Coronary artery (tissue), 2 donors: Measurements from ENCODE around the gene CDK19.
"Not testable (repeated sequence)": the region's sequence is repeated elsewhere in the genome, so short reads cannot be mapped to it uniquely, and the experiment has no call there.

Experiments
- DNase-seq: peaks from one replicate; pipeline ENCODE4 v3.0.0-alpha.2; 2017; ENCODE audit warnings: low spot score
- H3K27ac ChIP-seq, 2 donors: fragments of 200-600 bp; sonication (generic); one replicate each; pipeline ENCODE4 v1.5.1; 2016 to 2019
- H3K4me3 ChIP-seq: fragments of 200-600 bp; sonication (generic); 2 replicates; pipeline ENCODE4 v1.5.1; 2016; ENCODE audit warnings: mild to moderate bottlenecking, moderate library complexity
- TF ChIP-seq, protein P1 (sequence below): fragments of 200-600 bp; sonication (generic); IDR thresholded peaks from one replicate; pipeline ENCODE4 v1.5.1; 2019; ENCODE audit warnings: antibody characterized with exemption

The CDK19 gene

DNA sequence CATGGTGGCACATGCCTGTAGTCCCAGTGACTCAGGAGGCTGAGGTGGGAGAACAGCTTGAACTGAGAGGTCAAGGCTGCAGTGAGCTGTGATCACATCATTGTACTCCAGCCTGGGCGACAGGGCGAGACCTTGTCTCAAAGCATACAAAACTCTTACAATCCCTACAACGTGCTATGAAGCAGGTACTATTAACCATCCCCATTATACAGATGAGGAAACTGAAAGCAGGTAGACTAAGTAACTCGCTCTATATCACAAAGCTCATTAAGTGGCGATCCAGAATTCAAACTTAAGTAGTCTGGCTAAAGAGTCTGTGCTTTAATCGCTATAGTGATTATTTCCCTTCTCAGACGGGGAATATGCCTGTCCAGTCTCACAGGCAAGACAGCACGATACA, 54.7 kb downstream of the CDK19 start:
- Histone ChIP-seq H3K27ac (no peak overlapping the region), H3K4me3 (no peak overlapping the region)
- no peak for DNase-seq
- TF ChIP-seq, protein P1, sequence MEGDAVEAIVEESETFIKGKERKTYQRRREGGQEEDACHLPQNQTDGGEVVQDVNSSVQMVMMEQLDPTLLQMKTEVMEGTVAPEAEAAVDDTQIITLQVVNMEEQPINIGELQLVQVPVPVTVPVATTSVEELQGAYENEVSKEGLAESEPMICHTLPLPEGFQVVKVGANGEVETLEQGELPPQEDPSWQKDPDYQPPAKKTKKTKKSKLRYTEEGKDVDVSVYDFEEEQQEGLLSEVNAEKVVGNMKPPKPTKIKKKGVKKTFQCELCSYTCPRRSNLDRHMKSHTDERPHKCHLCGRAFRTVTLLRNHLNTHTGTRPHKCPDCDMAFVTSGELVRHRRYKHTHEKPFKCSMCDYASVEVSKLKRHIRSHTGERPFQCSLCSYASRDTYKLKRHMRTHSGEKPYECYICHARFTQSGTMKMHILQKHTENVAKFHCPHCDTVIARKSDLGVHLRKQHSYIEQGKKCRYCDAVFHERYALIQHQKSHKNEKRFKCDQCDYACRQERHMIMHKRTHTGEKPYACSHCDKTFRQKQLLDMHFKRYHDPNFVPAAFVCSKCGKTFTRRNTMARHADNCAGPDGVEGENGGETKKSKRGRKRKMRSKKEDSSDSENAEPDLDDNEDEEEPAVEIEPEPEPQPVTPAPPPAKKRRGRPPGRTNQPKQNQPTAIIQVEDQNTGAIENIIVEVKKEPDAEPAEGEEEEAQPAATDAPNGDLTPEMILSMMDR: no peak

DNA sequence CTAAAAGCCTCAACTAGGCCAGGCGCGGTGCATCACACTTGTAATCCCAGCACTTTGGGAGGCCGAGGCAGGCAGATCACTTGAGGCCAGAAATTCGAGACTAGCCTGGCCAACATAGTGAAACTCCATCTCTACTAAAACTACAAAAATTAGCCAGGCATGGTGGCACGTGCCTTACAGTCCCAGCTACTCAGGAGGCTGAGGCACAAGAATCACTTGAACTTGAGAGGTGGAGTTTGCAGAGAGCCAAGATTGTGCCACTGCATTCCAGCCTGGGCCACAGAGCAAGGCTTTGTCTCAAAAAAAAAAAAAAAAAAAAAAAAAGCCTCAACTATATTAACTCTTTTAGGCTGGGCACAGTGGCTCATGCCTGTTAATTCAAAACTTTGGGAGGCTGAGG, 55.2 kb downstream of the CDK19 start:
- DNase-seq, H3K27ac ChIP-seq, H3K4me3 ChIP-seq: not testable (repeated sequence)

GRCh38 chr6:110757926-110758325, 57.3 kb downstream of the CDK19 start:
- Histone ChIP-seq H3K4me3 (no peak overlapping the region), H3K27ac (no peak overlapping the region)
- no peak for DNase-seq
- TF ChIP-seq, protein P1: no peak

- H3K27ac ChIP-seq: no peak overlapping the region
- no peak overlapping the region for H3K4me3 ChIP-seq
- no peak for DNase-seq
- TF ChIP-seq, protein P1: no peak
Observed at GRCh38 chr6:110756817-110757216, 58.5 kb downstream of the CDK19 start.

GRCh38 chr6:110755411-110755834, 59.8 kb downstream of the CDK19 start:
- TF ChIP-seq, protein P1: no peak
- no peak for DNase-seq
- Histone ChIP-seq H3K4me3 (no peak overlapping the region), H3K27ac (no peak overlapping the region)

GRCh38 chr6:110753936-110754668, 61.2 kb downstream of the CDK19 start:
- DNase-seq, H3K4me3 ChIP-seq, H3K27ac ChIP-seq: not testable (repeated sequence)

DNA sequence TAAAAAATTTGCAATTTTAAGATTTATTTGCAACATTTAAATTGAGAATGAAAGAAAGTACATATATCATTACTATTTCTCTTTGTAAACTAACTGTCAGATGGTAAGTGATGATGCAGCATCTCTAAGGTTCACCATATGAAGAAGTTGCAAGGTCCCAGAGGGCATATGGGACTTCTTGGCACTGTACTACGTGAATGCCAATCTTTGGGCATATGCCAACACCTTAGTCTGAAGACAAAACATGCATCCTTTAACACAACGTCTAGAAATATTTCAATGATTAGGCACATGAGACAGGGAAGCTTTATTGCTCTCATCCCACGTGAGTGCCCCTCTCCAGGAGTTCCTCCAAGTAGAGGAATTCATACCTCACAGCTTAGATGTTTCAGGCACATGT, 66.8 kb downstream of the CDK19 start:
- DNase-seq: no peak
- Histone ChIP-seq H3K27ac (no peak overlapping the region), H3K4me3 (no peak overlapping the region)
- TF ChIP-seq, protein P1: no peak

GRCh38 chr6:110746680-110747079, 68.6 kb downstream of the CDK19 start:
- no peak overlapping the region for H3K4me3 ChIP-seq
- TF ChIP-seq, protein P1: no peak
- H3K27ac ChIP-seq: no peak overlapping the region

More at GRCh38 chr6:110746680-110747079, 68.6 kb downstream of the CDK19 start:
- DNase-seq: no peak
